Body of pancreas (tissue), 4 donors: Measurements from ENCODE around the gene MUC5B.
"Not testable (repeated sequence)": the region's sequence is repeated elsewhere in the genome, so short reads cannot be mapped to it uniquely, and the experiment has no call there.

Experiments
- POLR2A ChIP-seq, 3 donors: fragments of 450-650 bp; IDR thresholded peaks; one replicate each; pipeline ENCODE4 v1.6.1; 2016; ENCODE audit warnings: antibody characterized with exemption in 3 of 3, mild to moderate bottlenecking in 2 of 3
- TF ChIP-seq, protein P1 (sequence below), 7 experiments: fragments of 450-650 bp in 4 of 7; fragments of 200-600 bp in 3 of 7; sonication (generic) in 3 of 7; IDR thresholded peaks; one replicate each; pipeline ENCODE4 v1.5.1; 2016 to 2019; ENCODE audit warnings: antibody characterized with exemption in 7 of 7

DNA sequence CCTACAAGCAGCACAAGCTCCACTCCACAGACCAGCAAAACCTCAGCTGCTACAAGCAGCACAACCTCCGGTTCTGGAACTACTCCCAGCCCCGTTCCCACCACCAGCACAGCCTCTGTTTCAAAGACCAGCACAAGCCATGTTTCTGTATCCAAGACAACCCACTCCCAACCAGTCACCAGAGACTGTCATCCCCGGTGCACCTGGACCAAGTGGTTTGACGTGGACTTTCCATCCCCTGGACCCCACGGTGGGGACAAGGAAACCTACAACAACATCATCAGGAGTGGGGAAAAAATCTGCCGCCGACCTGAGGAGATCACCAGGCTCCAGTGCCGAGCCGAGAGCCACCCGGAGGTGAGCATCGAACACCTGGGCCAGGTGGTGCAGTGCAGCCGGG, 33.0 kb upstream of the MUC5B start:
- TF ChIP-seq, protein P1, sequence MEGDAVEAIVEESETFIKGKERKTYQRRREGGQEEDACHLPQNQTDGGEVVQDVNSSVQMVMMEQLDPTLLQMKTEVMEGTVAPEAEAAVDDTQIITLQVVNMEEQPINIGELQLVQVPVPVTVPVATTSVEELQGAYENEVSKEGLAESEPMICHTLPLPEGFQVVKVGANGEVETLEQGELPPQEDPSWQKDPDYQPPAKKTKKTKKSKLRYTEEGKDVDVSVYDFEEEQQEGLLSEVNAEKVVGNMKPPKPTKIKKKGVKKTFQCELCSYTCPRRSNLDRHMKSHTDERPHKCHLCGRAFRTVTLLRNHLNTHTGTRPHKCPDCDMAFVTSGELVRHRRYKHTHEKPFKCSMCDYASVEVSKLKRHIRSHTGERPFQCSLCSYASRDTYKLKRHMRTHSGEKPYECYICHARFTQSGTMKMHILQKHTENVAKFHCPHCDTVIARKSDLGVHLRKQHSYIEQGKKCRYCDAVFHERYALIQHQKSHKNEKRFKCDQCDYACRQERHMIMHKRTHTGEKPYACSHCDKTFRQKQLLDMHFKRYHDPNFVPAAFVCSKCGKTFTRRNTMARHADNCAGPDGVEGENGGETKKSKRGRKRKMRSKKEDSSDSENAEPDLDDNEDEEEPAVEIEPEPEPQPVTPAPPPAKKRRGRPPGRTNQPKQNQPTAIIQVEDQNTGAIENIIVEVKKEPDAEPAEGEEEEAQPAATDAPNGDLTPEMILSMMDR (IDR thresholded peaks at IDR 0.05), result not testable (repeated sequence)
- not testable (repeated sequence) for TF ChIP-seq POLR2A (IDR thresholded peaks at IDR 0.05)
